Measurements from ENCODE around the gene NUCKS1.

Gene NUCKS1

GRCh38 chr1:205783904-205784303 lies 33.9 kb upstream of the NUCKS1 start:
- TF ChIP-seq POLR2A (IDR thresholded peaks at IDR 0.05; ENCODE audit: extremely low read depth, insufficient read length) (no peak), CTCF (IDR thresholded peaks at IDR 0.05; ENCODE audit: low read depth, low read length) (no peak), MAX (IDR thresholded peaks at IDR 0.05; ENCODE audit: low read depth, low read length) (no peak), MYC (IDR thresholded peaks at IDR 0.05; ENCODE audit: low read depth, low read length) (no peak)
- H3K4me3 ChIP-seq (ENCODE audit: low read depth, low read length): no peak overlapping the region
- DNase-seq (ENCODE audit: low read depth): no peak

GRCh38 chr1:205783433-205783795 lies 33.4 kb upstream of the NUCKS1 start:
- DNase-seq (ENCODE audit: low read depth): no peak
- no peak overlapping the region for H3K4me3 ChIP-seq (ENCODE audit: low read depth, low read length)
- TF ChIP-seq MAX (IDR thresholded peaks at IDR 0.05; ENCODE audit: low read depth, low read length) (no peak), POLR2A (IDR thresholded peaks at IDR 0.05; ENCODE audit: extremely low read depth, insufficient read length) (no peak), MYC (IDR thresholded peaks at IDR 0.05; ENCODE audit: low read depth, low read length) (no peak)

GRCh38 chr1:205782627-205783432 lies 32.8 kb upstream of the NUCKS1 start:
- TF ChIP-seq POLR2A (IDR thresholded peaks at IDR 0.05; ENCODE audit: extremely low read depth, insufficient read length): no peak
- no peak for TF ChIP-seq CTCF (IDR thresholded peaks at IDR 0.05; ENCODE audit: low read depth, low read length)
- TF ChIP-seq MYC (IDR thresholded peaks at IDR 0.05; ENCODE audit: low read depth, low read length): no peak
- TF ChIP-seq MAX (IDR thresholded peaks at IDR 0.05; ENCODE audit: low read depth, low read length): no peak
- no peak overlapping the region for H3K4me3 ChIP-seq (ENCODE audit: low read depth, low read length)
- DNase-seq (ENCODE audit: low read depth): no peak

DNA sequence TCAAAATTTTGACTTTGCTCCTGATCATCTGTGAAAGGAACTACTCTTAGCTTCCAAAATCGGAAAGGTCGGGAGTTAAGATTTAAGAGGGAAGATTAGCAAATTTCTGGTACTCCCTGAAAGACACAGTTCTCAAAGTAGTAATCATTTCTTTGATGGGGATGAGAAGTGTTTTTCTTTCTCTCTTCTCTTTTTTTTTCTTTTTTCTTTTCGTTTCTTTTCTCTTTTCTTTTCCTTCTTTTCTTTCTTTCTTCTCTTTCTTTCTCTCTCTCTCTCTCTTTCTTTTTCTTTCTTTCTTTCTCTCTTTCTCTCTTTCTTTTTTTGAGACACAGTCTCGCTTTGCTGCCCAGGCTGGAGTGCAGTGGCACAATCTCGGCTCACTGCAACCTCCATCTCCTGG lies 30.4 kb upstream of the NUCKS1 start:
- TF ChIP-seq MYC (IDR thresholded peaks at IDR 0.05; ENCODE audit: low read depth, low read length): no peak
- no peak for TF ChIP-seq POLR2A (IDR thresholded peaks at IDR 0.05; ENCODE audit: extremely low read depth, insufficient read length)
- no peak for TF ChIP-seq CTCF (IDR thresholded peaks at IDR 0.05; ENCODE audit: low read depth, low read length)
- TF ChIP-seq MAX (IDR thresholded peaks at IDR 0.05; ENCODE audit: low read depth, low read length): no peak
- H3K4me3 ChIP-seq (ENCODE audit: low read depth, low read length): no peak overlapping the region
- no peak for DNase-seq (ENCODE audit: low read depth)

- H3K4me3 ChIP-seq (ENCODE audit: low read depth, low read length): no peak overlapping the region
- no peak for TF ChIP-seq MYC (IDR thresholded peaks at IDR 0.05; ENCODE audit: low read depth, low read length)
- no peak for TF ChIP-seq POLR2A (IDR thresholded peaks at IDR 0.05; ENCODE audit: extremely low read depth, insufficient read length)
- no peak for TF ChIP-seq CTCF (IDR thresholded peaks at IDR 0.05; ENCODE audit: low read depth, low read length)
- no peak for TF ChIP-seq MAX (IDR thresholded peaks at IDR 0.05; ENCODE audit: low read depth, low read length)
- peak; percentile 71 for DNase-seq (ENCODE audit: low read depth)
These were observed 28.0 kb upstream of the NUCKS1 start for GRCh38 chr1:205777994-205778393.

- peak overlapping the region; percentile 65 for H3K4me3 ChIP-seq (ENCODE audit: low read depth, low read length)
- DNase-seq (ENCODE audit: low read depth): peak; percentile 15
- TF ChIP-seq POLR2A (IDR thresholded peaks at IDR 0.05; ENCODE audit: extremely low read depth, insufficient read length) (no peak), MYC (IDR thresholded peaks at IDR 0.05; ENCODE audit: low read depth, low read length) (no peak), MAX (IDR thresholded peaks at IDR 0.05; ENCODE audit: low read depth, low read length) (no peak)
These were observed 25.7 kb upstream of the NUCKS1 start for GRCh38 chr1:205775717-205776056.

All from NB4 (cell line).